ENCODE data around the gene RPL5.

Gene RPL5

DNA sequence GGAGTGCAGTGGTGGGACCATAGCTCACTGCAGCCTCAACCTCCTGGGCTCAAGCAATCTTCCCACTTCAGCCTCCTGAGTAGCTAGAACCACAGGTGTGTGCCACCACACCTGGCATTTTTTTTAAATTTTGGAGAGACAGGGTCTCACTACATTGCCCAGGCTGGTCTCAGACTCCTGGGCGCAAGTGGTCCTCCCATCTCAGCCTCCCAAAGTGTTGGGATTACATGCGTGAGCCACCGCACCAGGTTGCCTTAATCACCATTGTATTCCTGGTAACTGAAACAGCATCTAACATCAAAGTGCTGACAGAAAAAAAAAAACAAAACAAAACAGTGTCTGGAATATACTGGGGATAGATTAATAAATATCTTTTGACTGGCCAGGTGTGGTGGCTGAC, 18.2 kb downstream of the RPL5 start:
- TF ChIP-seq, protein P1, sequence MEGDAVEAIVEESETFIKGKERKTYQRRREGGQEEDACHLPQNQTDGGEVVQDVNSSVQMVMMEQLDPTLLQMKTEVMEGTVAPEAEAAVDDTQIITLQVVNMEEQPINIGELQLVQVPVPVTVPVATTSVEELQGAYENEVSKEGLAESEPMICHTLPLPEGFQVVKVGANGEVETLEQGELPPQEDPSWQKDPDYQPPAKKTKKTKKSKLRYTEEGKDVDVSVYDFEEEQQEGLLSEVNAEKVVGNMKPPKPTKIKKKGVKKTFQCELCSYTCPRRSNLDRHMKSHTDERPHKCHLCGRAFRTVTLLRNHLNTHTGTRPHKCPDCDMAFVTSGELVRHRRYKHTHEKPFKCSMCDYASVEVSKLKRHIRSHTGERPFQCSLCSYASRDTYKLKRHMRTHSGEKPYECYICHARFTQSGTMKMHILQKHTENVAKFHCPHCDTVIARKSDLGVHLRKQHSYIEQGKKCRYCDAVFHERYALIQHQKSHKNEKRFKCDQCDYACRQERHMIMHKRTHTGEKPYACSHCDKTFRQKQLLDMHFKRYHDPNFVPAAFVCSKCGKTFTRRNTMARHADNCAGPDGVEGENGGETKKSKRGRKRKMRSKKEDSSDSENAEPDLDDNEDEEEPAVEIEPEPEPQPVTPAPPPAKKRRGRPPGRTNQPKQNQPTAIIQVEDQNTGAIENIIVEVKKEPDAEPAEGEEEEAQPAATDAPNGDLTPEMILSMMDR (IDR thresholded peaks at IDR 0.05; ENCODE audit: low read depth, low read length, missing control alignments): no peak
- H3K4me3 ChIP-seq (ENCODE audit: low read depth, low read length): no peak overlapping the region
- no peak for DNase-seq (ENCODE audit: low read depth)

GRCh38 chr1:92851729-92852128, 19.9 kb downstream of the RPL5 start:
- TF ChIP-seq, protein P1 (IDR thresholded peaks at IDR 0.05; ENCODE audit: low read depth, low read length, missing control alignments): no peak
- no peak for DNase-seq (ENCODE audit: low read depth)

DNA sequence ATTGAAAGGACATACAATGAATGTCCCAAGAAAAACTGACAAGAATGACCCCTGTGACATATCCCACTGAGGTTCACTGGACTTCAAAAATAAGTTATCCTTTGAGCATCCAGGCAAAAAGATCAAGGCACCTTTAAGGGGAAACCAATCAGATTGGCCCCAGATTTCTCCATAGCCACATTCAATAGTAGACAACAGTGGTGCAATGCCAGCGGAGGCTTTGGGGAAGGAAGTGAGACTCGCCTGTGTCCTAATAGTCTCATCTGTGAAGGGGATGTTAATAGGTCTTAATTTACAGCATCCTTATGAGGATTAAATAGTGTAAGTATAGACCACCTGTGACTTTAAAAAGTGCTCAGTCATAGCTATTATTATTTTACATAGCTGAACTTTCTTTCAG, 21.5 kb downstream of the RPL5 start:
- TF ChIP-seq, protein P1 (IDR thresholded peaks at IDR 0.05; ENCODE audit: low read depth, low read length, missing control alignments): no peak

More at GRCh38 chr1:92851729-92852128, 19.9 kb downstream of the RPL5 start:
- H3K4me3 ChIP-seq (ENCODE audit: low read depth, low read length): no peak overlapping the region

GRCh38 chr1:92854101-92854785, 22.4 kb downstream of the RPL5 start:
- TF ChIP-seq, protein P1 (IDR thresholded peaks at IDR 0.05; ENCODE audit: low read depth, low read length, missing control alignments): no peak
- DNase-seq (ENCODE audit: low read depth): no peak

More for the DNA sequence above, 21.5 kb downstream of the RPL5 start:
- no peak overlapping the region for H3K4me3 ChIP-seq (ENCODE audit: low read depth, low read length)
- no peak for DNase-seq (ENCODE audit: low read depth)

GRCh38 chr1:92855236-92855635, 23.4 kb downstream of the RPL5 start:
- no peak for DNase-seq (ENCODE audit: low read depth)
- TF ChIP-seq, protein P1 (IDR thresholded peaks at IDR 0.05; ENCODE audit: low read depth, low read length, missing control alignments): no peak
- no peak overlapping the region for H3K4me3 ChIP-seq (ENCODE audit: low read depth, low read length)

More at GRCh38 chr1:92854101-92854785, 22.4 kb downstream of the RPL5 start:
- H3K4me3 ChIP-seq (ENCODE audit: low read depth, low read length): no peak overlapping the region

DNA sequence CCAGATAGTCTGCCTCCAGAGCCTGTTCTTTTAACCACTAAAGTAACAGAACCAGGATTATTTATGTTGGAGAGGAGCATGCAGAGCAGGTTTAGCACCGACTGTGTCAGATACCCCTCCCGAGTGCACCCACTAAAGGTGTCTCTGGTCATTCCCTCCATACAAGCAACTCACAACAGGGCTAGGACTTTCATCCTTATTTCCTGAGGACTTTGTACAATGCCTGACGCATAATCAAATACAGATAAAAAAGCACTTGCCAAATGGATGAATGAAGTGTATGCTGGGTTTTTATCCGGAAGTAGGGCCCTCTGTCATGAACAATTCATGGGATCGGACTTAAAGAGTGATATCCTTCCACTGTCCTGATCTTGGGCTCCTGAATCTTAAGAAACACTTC, 26.0 kb downstream of the RPL5 start:
- H3K4me3 ChIP-seq (ENCODE audit: low read depth, low read length): no peak overlapping the region
- no peak for DNase-seq (ENCODE audit: low read depth)
- TF ChIP-seq, protein P1 (IDR thresholded peaks at IDR 0.05; ENCODE audit: low read depth, low read length, missing control alignments): no peak
